Gastrocnemius medialis (tissue), 4 donors: Measurements from ENCODE around the gene DCP1A. TPM values are rescaled to one million over a fixed set of nuclear protein-coding genes. Genes with fewer than 3 reads are reported as not detected.
A peak's percentile ranks its signal among the peaks of the same experiment; 100 is the strongest.

Source experiments
- ATAC-seq, 2 donors: fragments of 150-250 bp; one replicate each; pipeline ENCODE4 v1.9.1; 2016
- DNase-seq, 2 donors: peaks; one replicate each; pipeline ENCODE4 v3.0.0-alpha.2; 2019
- H3K27ac ChIP-seq, 4 donors: fragments of 200-600 bp; sonication (generic); 1 replicate in 1 of 4; 2 replicates in 3 of 4; pipeline ENCODE4 v1.5.1; 2016 to 2018; ENCODE audit warnings: mild to moderate bottlenecking in 2 of 4, moderate library complexity in 1 of 4
- H3K27me3 ChIP-seq, 3 donors: fragments of 200-600 bp; sonication (generic) in 2 of 3; 1 replicate in 1 of 3; 2 replicates in 2 of 3; pipeline versions ENCODE4 v1.5.1 to v1.6.0; 2016 to 2019; ENCODE audit warnings: mild to moderate bottlenecking in 1 of 3, moderate library complexity in 1 of 3
- H3K36me3 ChIP-seq, 2 donors: fragments of 200-600 bp; sonication (generic) in 1 of 2; one replicate each; pipeline ENCODE4 v1.5.1; 2017 to 2018
- H3K4me1 ChIP-seq, 2 donors: fragments of 200-600 bp; sonication (generic) in 1 of 2; one replicate each; pipeline ENCODE4 v1.5.1; 2016 to 2017; ENCODE audit warnings: mild to moderate bottlenecking in 2 of 2
- H3K4me3 ChIP-seq, 4 donors: fragments of 200-600 bp; sonication (generic) in 3 of 4; 1 replicate in 1 of 4; 2 replicates in 3 of 4; pipeline ENCODE4 v1.5.1; 2016 to 2019; ENCODE audit warnings: mild to moderate bottlenecking in 2 of 4
- H3K9me3 ChIP-seq, 3 donors: fragments of 200-600 bp; sonication (generic) in 2 of 3; 1 replicate in 1 of 3; 2 replicates in 2 of 3; pipeline ENCODE4 v1.5.1; 2016 to 2019
- CTCF ChIP-seq, 5 experiments: fragments of 450-650 bp in 3 of 5; fragments of 200-600 bp in 2 of 5; sonication (generic) in 2 of 5; IDR thresholded peaks in 4 of 5; conservative IDR thresholded peaks in 1 of 5; 1 replicate in 4 of 5; 2 replicates in 1 of 5; pipeline ENCODE4 v1.5.1; 2016 to 2019; ENCODE audit warnings: antibody characterized with exemption in 5 of 5, mild to moderate bottlenecking in 3 of 5, moderate library complexity in 3 of 5
- POLR2A ChIP-seq, 2 donors: fragments of 450-650 bp; IDR thresholded peaks; one replicate each; pipeline ENCODE4 v1.6.1; 2017; ENCODE audit warnings: antibody characterized with exemption in 2 of 2, mild to moderate bottlenecking in 2 of 2, moderate library complexity in 2 of 2
- in situ Hi-C, 4 donors: fragments of 200-750 bp; cut with MboI; loops; one replicate each; pipeline versions ENCODE4 v1.15.0 to v1.8.0; 2017; ENCODE audit warnings: low sequenced_read_pairs in 4 of 4
- intact Hi-C: fragments of 100-400 bp; cut with DNase I; formaldehyde crosslinking; loops from one replicate; pipeline ENCODE4 v1.15.1; 2023; ENCODE audit warnings: low total_unique reads
- total RNA-seq, 4 donors: library from RNA; depleted of rRNA; stranded (reverse); fragments of >200 nt; gene quantifications; one replicate each; pipeline versions ENCODE4 v1.1.0 to v1.2.3, GENCODE V29; 2016

Gene DCP1A
- total RNA-seq, 4 donors from 2014 or later, result 10.9 to 18.4 (median 15.2) TPM

DNA sequence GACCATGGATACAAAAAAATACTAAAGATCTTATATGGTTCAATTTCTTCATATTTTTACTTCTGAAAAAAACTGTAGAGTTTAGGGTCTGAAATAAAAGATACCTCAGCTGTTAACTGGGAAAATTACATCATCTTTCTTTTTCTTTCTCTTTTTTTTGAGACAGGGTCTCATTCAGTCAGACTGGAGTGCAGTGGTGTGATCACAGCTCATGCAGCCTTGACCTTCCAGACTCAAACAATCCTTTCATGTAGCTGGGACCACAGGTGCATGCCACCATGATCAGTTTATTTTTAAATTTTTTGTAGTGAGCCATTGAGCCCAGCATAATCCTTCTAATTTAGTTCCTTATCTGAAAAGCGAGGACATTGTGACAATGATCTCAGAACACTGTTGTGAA, 51.9 kb downstream of the DCP1A start:
- Histone ChIP-seq H3K9me3 (no peaks in the 10 kb centered on the region), H3K27me3 (no peaks in the 10 kb centered on the region), H3K27ac (peak overlapping the region; percentile 35 to 73 (median 54)), H3K4me3 (no peak overlapping the region), H3K4me1 (peaks cover 15 to 19% of the 10 kb centered on the region in 2 donors), H3K36me3 (peaks cover 0 to 27% of the 10 kb centered on the region in 2 donors)
- TF ChIP-seq POLR2A (IDR thresholded peaks at IDR 0.05), result no peak
- TF ChIP-seq CTCF (IDR thresholded peaks at IDR 0.05 in 4 of 5, conservative IDR thresholded peaks at IDR 0.05 in 1 of 5), result no peak
- intact Hi-C loops (no loop called here), in situ Hi-C loops (loop anchor here in 3 of 4 donors (5.0 to 10.0 kb wide), 3 partner anchors 409 to 419 kb away; no protein-coding TSS in a partner anchor)
- no peak for ATAC-seq
- no peak for DNase-seq

DNA sequence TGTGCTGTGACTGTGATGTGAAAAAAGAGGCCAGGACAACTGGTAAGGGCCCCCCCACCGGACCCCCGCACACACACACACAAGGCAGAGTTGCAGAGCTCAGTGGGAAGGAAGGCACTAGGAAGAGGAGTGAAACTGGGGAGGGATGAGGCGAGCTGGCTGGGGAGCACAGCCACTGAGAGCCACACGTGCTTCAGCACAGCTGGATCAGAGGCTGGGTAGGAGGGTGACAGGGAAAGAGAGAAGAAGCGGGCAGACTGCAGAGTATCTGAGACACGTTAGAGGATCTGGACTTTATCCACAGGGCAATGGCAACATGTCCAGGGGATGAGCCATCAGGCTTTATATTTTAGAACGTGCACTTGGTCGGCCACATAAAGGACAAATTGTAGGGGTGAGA, 53.5 kb downstream of the DCP1A start:
- in situ Hi-C loops, result loop anchor here in 2 of 4 donors (10.0 kb wide), 2 partner anchors 411 to 421 kb away; no protein-coding TSS in a partner anchor
- Histone ChIP-seq H3K36me3 (peaks cover 0 to 32% of the 10 kb centered on the region in 2 donors), H3K27ac (no peak overlapping the region), H3K4me3 (no peak overlapping the region), H3K27me3 (no peaks in the 10 kb centered on the region), H3K4me1 (peaks cover 13 to 19% of the 10 kb centered on the region in 2 donors), H3K9me3 (no peaks in the 10 kb centered on the region)
- intact Hi-C loops, result no loop called here
- TF ChIP-seq POLR2A (IDR thresholded peaks at IDR 0.05), result no peak
- TF ChIP-seq CTCF (IDR thresholded peaks at IDR 0.05 in 4 of 5, conservative IDR thresholded peaks at IDR 0.05 in 1 of 5), result no peak
- ATAC-seq (no peak), DNase-seq (no peak)

DNA sequence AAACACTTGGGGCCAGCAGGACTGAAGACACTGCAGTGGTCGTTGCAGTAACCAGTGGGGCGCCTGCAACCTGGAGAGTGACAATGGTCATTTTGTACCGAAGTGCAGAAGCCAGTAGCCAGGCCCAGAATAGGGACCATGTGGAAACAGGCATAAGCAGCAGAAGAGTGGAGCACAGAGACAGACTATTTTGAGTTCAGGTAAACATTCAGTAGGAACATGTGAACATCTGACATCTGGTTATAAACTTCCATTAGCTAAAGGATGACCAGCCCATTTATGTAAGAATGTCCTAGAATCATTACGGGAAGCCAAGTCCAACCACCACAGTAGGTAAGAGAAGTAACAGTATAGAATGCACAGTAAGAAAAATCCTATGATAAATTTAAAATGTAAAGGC, 59.1 kb downstream of the DCP1A start:
- Histone ChIP-seq H3K4me1 (no peaks in the 10 kb centered on the region), H3K9me3 (no peaks in the 10 kb centered on the region), H3K27me3 (no peaks in the 10 kb centered on the region), H3K27ac (no peak overlapping the region), H3K36me3 (peaks cover 0 to 67% of the 10 kb centered on the region in 2 donors), H3K4me3 (no peak overlapping the region)
- TF ChIP-seq POLR2A (IDR thresholded peaks at IDR 0.05) (no peak), CTCF (IDR thresholded peaks at IDR 0.05 in 4 of 5, conservative IDR thresholded peaks at IDR 0.05 in 1 of 5) (no peak)
- no peak for ATAC-seq
- in situ Hi-C loops (no loop called here), intact Hi-C loops (no loop called here)
- no peak for DNase-seq

GRCh38 chr3:53287131-53287629, 60.2 kb downstream of the DCP1A start:
- in situ Hi-C loops, result no loop called here
- Histone ChIP-seq H3K9me3 (no peaks in the 10 kb centered on the region), H3K27me3 (no peaks in the 10 kb centered on the region), H3K36me3 (peaks cover 0 to 63% of the 10 kb centered on the region in 2 donors), H3K27ac (no peak overlapping the region), H3K4me1 (no peaks in the 10 kb centered on the region), H3K4me3 (no peak overlapping the region)
- DNase-seq, result no peak
- TF ChIP-seq POLR2A (IDR thresholded peaks at IDR 0.05), result no peak
- TF ChIP-seq CTCF (IDR thresholded peaks at IDR 0.05 in 4 of 5, conservative IDR thresholded peaks at IDR 0.05 in 1 of 5), result no peak
- ATAC-seq, result no peak
- intact Hi-C loops, result no loop called here

GRCh38 chr3:53286727-53287126, 60.6 kb downstream of the DCP1A start:
- ATAC-seq (no peak), DNase-seq (no peak)
- Histone ChIP-seq H3K4me3 (no peak overlapping the region), H3K36me3 (peaks cover 0 to 59% of the 10 kb centered on the region in 2 donors), H3K4me1 (no peaks in the 10 kb centered on the region), H3K27me3 (no peaks in the 10 kb centered on the region), H3K27ac (no peak overlapping the region), H3K9me3 (no peaks in the 10 kb centered on the region)
- TF ChIP-seq CTCF (IDR thresholded peaks at IDR 0.05 in 4 of 5, conservative IDR thresholded peaks at IDR 0.05 in 1 of 5) (no peak), POLR2A (IDR thresholded peaks at IDR 0.05) (no peak)
- in situ Hi-C loops (no loop called here), intact Hi-C loops (no loop called here)
